Left colon (tissue), 2 donors: ENCODE results near the gene CCDC175. TPM values are rescaled to one million over a fixed set of nuclear protein-coding genes. Genes with fewer than 3 reads are reported as not detected.

ENCODE experiments used
- ATAC-seq: fragments of 200-7000 bp; cut with Tn5 transposase; one replicate; pipeline ENCODE4 v1.9.1; 2020; ENCODE audit warnings: mild to moderate bottlenecking, moderate library complexity
- DNase-seq, 2 donors: peaks; one replicate each; pipeline ENCODE4 v3.0.0-alpha.2; 2020
- intact Hi-C, 2 donors: fragments of 100-400 bp; cut with DNase I in 1 of 2; cut with micrococcal nuclease in 1 of 2; formaldehyde crosslinking; loops; one replicate each; pipeline versions ENCODE4 v1.11.2 to v1.14.0; 2022; cut with DNase I, micrococcal nuclease
- total RNA-seq, 2 donors: library from RNA; stranded (reverse); fragmentation: NEBNext Ultra II Directional; extraction: Animal tissue kit (Norgen Biotek cat#: 25700); gene quantifications; one replicate each; pipeline ENCODE4 v1.2.1, GENCODE V29; 2021
- donor health status: DM: no; HTN: no; CAD: no.
- donor health status: DM: yes; HTN: yes; CAD: no.

CCDC175 gene
- total RNA-seq, 2 donors from 2014 or later: 0.42 to 0.79 TPM

DNA sequence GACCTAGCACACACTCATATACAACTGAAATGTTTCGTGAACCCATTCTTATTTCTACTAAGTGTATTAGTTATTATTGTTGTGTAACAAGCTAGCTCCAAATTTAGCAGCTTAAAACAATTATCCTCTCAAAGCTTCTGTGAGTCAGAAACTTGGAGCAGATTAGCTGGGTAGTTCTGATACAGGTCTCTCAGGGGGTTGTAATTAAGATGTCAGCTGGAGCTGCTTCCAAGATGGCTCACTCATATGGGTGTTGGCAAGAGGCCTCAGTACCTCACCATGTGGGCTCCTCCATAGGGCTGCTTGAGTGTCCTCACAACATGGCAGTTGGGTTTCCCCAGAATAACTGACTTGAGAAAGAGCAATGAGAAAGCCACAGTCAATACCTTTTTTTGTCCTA, 121.2 kb downstream of the CCDC175 start:
- no peak for ATAC-seq
- no peak for DNase-seq
- intact Hi-C loops: no loop called here

Other genes with a start within 250 kb of the CCDC175 start
- gene GPR135, start 111.4 kb downstream of the CCDC175 start, total RNA-seq: 1 to 10 TPM; 1.5 to 2.0 TPM
- gene L3HYPDH, start 92.4 kb downstream of the CCDC175 start, total RNA-seq: 10 to 100 TPM; 13.6 to 16.9 TPM
- 10 to 100 TPM; 33.6 to 40.8 TPM for gene JKAMP, start 92.3 kb downstream of the CCDC175 start, total RNA-seq